HepG2 (cell line): ENCODE measurements around the gene FLRT2. TPM values are rescaled to one million over a fixed set of nuclear protein-coding genes. Genes with fewer than 3 reads are reported as not detected.

Experiments used
- ATAC-seq: fragments of 200-7000 bp; cut with Tn5 transposase; 3 replicates; pipeline ENCODE4 v1.9.1; 2020; ENCODE audit warnings: mild to moderate bottlenecking, moderate library complexity
- BruUV-seq: library from RNA; stranded (reverse); fragments of 400-500 nt; replicated peaks from 2 replicates; lab custom pipeline; 2021; lab: Mats Ljungman, UMichigan
- CTCF ChIA-PET: fragments of 300-600 bp; formaldehyde crosslinking; extraction: SDS; loops from one replicate; lab custom pipeline; 2021; ENCODE audit warnings: low total read pairs, inconsistent platforms, low intra/inter-chr PET ratio; lab: Yijun Ruan, JAX
- POLR2A ChIA-PET: fragments of 350-600 bp; sonication (Branson Sonifier 250); formaldehyde crosslinking; loops from one replicate; lab custom pipeline; 2020; ENCODE audit warnings: antibody characterized with exemption, inconsistent platforms; lab: Yijun Ruan, JAX
- DNase-seq: peaks from one replicate; pipeline ENCODE4 v3.0.0-alpha.2; 2015; ENCODE audit warnings: low spot score
- FAIRE-seq: peaks from 3 replicates; lab custom pipeline; 2011; peaks lifted over from hg19 to GRCh38; lab: Jason Lieb, UNC
- H2AFZ ChIP-seq: one replicate; pipeline ENCODE4 v1.6.1; 2011; ENCODE audit warnings: low read length, inconsistent platforms
- H3K27ac ChIP-seq: fragments of 300-600 bp; 3 replicates; pipeline ENCODE4 v1.8.0; 2011; ENCODE audit warnings: mixed run types, mild to moderate bottlenecking, mixed read lengths, low read length, inconsistent platforms; ENCODE audit not compliant: insufficient read depth; ENCODE audit errors: extremely low read length
- H3K27me3 ChIP-seq, 2 experiments: fragments of 200-600 bp in 1 of 2; 2 replicates in 1 of 2; 3 replicates in 1 of 2; pipeline versions ENCODE4 v1.6.0 to v1.8.0; 2011; ENCODE audit warnings: low read length in 2 of 2, mild to moderate bottlenecking in 2 of 2, moderate library complexity in 2 of 2, inconsistent platforms in 1 of 2; ENCODE audit not compliant: insufficient read depth in 2 of 2, control insufficient read depth in 1 of 2
- H3K36me3 ChIP-seq, 2 experiments: fragments of 200-600 bp in 1 of 2; replicated peaks in 1 of 2; 2 replicates in 1 of 2; 3 replicates in 1 of 2; pipeline versions ENCODE4 v1.5.1 to v1.8.0; 2011; ENCODE audit warnings: low read length in 2 of 2, inconsistent platforms in 1 of 2; ENCODE audit not compliant: insufficient read depth in 2 of 2, control insufficient read depth in 1 of 2
- H3K4me1 ChIP-seq: 2 replicates; pipeline ENCODE4 v1.5.1; 2012; ENCODE audit warnings: low read length, inconsistent platforms; ENCODE audit not compliant: insufficient read depth
- H3K4me2 ChIP-seq: 2 replicates; pipeline ENCODE4 v1.6.0; 2011; ENCODE audit warnings: low read depth, low read length, inconsistent platforms
- H3K4me3 ChIP-seq, 3 experiments: fragments of 200-600 bp in 1 of 3; sonication (generic), shearing (Covaris generic) in 1 of 3; replicated peaks in 1 of 3; 2 replicates each; pipeline ENCODE4 v1.5.1; 2011 to 2016; ENCODE audit warnings: low read length in 3 of 3, inconsistent platforms in 2 of 3, low read depth in 2 of 3, mild to moderate bottlenecking in 2 of 3, control low read depth in 1 of 3, mixed read lengths in 1 of 3; ENCODE audit not compliant: insufficient read depth in 1 of 3
- H3K79me2 ChIP-seq: one replicate; pipeline ENCODE4 v1.6.1; 2011; ENCODE audit warnings: low read length, inconsistent platforms; ENCODE audit not compliant: insufficient read depth
- H3K9ac ChIP-seq: 2 replicates; pipeline ENCODE4 v1.6.0; 2011; ENCODE audit warnings: mild to moderate bottlenecking, low read depth, low read length, inconsistent platforms; ENCODE audit not compliant: insufficient read depth
- H3K9me3 ChIP-seq: 2 replicates; pipeline ENCODE4 v1.5.1; 2012; ENCODE audit warnings: mild to moderate bottlenecking, low read length
- H4K20me1 ChIP-seq: 2 replicates; pipeline ENCODE4 v1.6.0; 2011; ENCODE audit warnings: inconsistent platforms, mild to moderate bottlenecking, low read length, moderate library complexity; ENCODE audit not compliant: insufficient read depth
- CHD4 ChIP-seq: fragments of 200-600 bp; sonication (generic); IDR thresholded peaks from 2 replicates; pipeline ENCODE4 v1.7.0; 2017; ENCODE audit warnings: mild to moderate bottlenecking, low read length, borderline replicate concordance
- CTCF ChIP-seq: sonication (generic); formaldehyde crosslinking; IDR thresholded peaks from 2 replicates; pipeline ENCODE4 v1.5.0; 2020; ENCODE audit warnings: mild to moderate bottlenecking, missing genetic modification reagents, moderate library complexity
- DPF2 ChIP-seq: sonication (generic); formaldehyde crosslinking; IDR thresholded peaks from 2 replicates; pipeline ENCODE4 v1.4.0; 2020; ENCODE audit warnings: mild to moderate bottlenecking, low read depth, missing genetic modification reagents, borderline replicate concordance
- HNF4A ChIP-seq: sonication (generic); formaldehyde crosslinking; IDR thresholded peaks from 2 replicates; pipeline ENCODE4 v1.4.0; 2020; ENCODE audit warnings: missing genetic modification reagents
- IKZF1 ChIP-seq: fragments of 450-650 bp; IDR thresholded peaks from 2 replicates; pipeline ENCODE4 v1.7.1; 2016
- SAP130 ChIP-seq: IDR thresholded peaks from 2 replicates; pipeline ENCODE4 v1.6.1; 2016; ENCODE audit warnings: low read depth
- SIX1 ChIP-seq: sonication (generic); formaldehyde crosslinking; IDR thresholded peaks from 2 replicates; pipeline ENCODE4 v1.4.0; 2020; ENCODE audit warnings: missing genetic modification reagents, borderline replicate concordance
- ZBTB2 ChIP-seq: sonication (generic); formaldehyde crosslinking; IDR thresholded peaks from 2 replicates; pipeline ENCODE4 v1.8.0; 2022; ENCODE audit warnings: low read depth, missing genetic modification reagents
- ZMAT3 ChIP-seq: sonication (generic); formaldehyde crosslinking; conservative IDR thresholded peaks from 2 replicates; pipeline ENCODE4 v1.7.0; 2021; ENCODE audit warnings: missing genetic modification reagents
- ZMAT5 ChIP-seq: sonication (generic); formaldehyde crosslinking; IDR thresholded peaks from 2 replicates; pipeline ENCODE4 v1.5.0; 2020; ENCODE audit warnings: mild to moderate bottlenecking, low read depth, missing genetic modification reagents, borderline replicate concordance
- ZNF281 ChIP-seq: sonication (generic); formaldehyde crosslinking; IDR thresholded peaks from 2 replicates; pipeline ENCODE4 v1.4.0; 2020; ENCODE audit warnings: missing genetic modification reagents, borderline replicate concordance
- ZNF331 ChIP-seq: sonication (generic); formaldehyde crosslinking; IDR thresholded peaks from 2 replicates; pipeline ENCODE4 v1.4.0; 2020; ENCODE audit warnings: missing genetic modification reagents
- ZNF496 ChIP-seq: sonication (generic); formaldehyde crosslinking; IDR thresholded peaks from 2 replicates; pipeline ENCODE4 v1.8.1; 2023; ENCODE audit warnings: mild to moderate bottlenecking, moderate library complexity, missing genetic modification reagents; ENCODE audit not compliant: insufficient replicate concordance
- ZNF564 ChIP-seq: sonication (generic); formaldehyde crosslinking; IDR thresholded peaks from 2 replicates; pipeline ENCODE4 v1.8.1; 2023; ENCODE audit warnings: mild to moderate bottlenecking, missing genetic modification reagents
- ZNF570 ChIP-seq: sonication (generic); formaldehyde crosslinking; IDR thresholded peaks from 2 replicates; pipeline ENCODE4 v1.4.0; 2020; ENCODE audit warnings: mild to moderate bottlenecking, missing genetic modification reagents, borderline replicate concordance
- ZNF639 ChIP-seq: conservative IDR thresholded peaks from 2 replicates; pipeline ENCODE4 v1.6.1; 2018; ENCODE audit warnings: missing genetic modification reagents
- ZSCAN25 ChIP-seq: sonication (generic); formaldehyde crosslinking; IDR thresholded peaks from 2 replicates; pipeline ENCODE4 v1.8.0; 2022; ENCODE audit warnings: mild to moderate bottlenecking, missing genetic modification reagents
- WGBS: methylation state at CpG from one replicate; pipeline ENCODE4 v1.1.6; 2017; ENCODE audit warnings: low lambda C conversion rate; 5-methylcytosine and 5-hydroxymethylcytosine counted together
- in situ Hi-C: cut with HindIII; loops from 2 replicates; pipeline ENCODE4 v1.10.0; 2017; ENCODE audit warnings: low pct_unique_long_range_greater_than_20kb; ENCODE audit not compliant: extremely low pct_ligation_motif_present
- intact Hi-C: fragments of 100-400 bp; cut with micrococcal nuclease; formaldehyde crosslinking; loops from one replicate; pipeline ENCODE4 v1.10.0; 2022; ENCODE audit not compliant: unreplicated experiment
- polyA plus RNA-seq, 8 experiments: library from polyadenylated mRNA; depleted of rRNA in 3 of 8; stranded (reverse) in 7 of 8; unstranded in 1 of 8; fragments of >200 nt; fragmentation: Illumina TruSeq in 4 of 8; extraction: Trizol in 4 of 8; gene quantifications; 2 replicates each; pipeline versions ENCODE4 v1.2.1 to v1.2.3, GENCODE V29; 2011 to 2016; ENCODE audit warnings: low read depth in 4 of 8, missing spikeins in 1 of 8, mixed read lengths in 1 of 8; ENCODE audit not compliant: insufficient read depth in 1 of 8
- total RNA-seq, 5 experiments: library from RNA; depleted of rRNA; stranded (reverse); fragments of >200 nt; fragmentation: Illumina TruSeq; extraction: Trizol; gene quantifications; 2 replicates each; pipeline ENCODE4 v1.2.3, GENCODE V29; 2016; ENCODE audit warnings: low read depth in 1 of 5

The FLRT2 gene
- total and polyA plus RNA-seq, 2 of the 13 experiments (the other 11 are each of a cell fraction or from before 2014, with no cell fraction given): not detected

- TF ChIP-seq SIX1: no peak
- TF ChIP-seq ZBTB2: no peak
- no peak for TF ChIP-seq ZNF331 (CRISPR knock-in tag)
- TF ChIP-seq CHD4: no peak
- no peak for TF ChIP-seq ZNF570 (CRISPR knock-in tag)
- TF ChIP-seq ZNF639 (CRISPR knock-in tag): no peak
- TF ChIP-seq SAP130 (CRISPR knock-in tag): no peak
- TF ChIP-seq CTCF (CRISPR knock-in tag): no peak
- no peak for TF ChIP-seq HNF4A (CRISPR knock-in tag)
- no peak for TF ChIP-seq IKZF1
Observed at GRCh38 chr14:85686908-85687307, 157.0 kb downstream of the FLRT2 start (continued).

GRCh38 chr14:85687456-85687855, 157.5 kb downstream of the FLRT2 start:
- no peaks in the 10 kb centered on the region for H4K20me1 ChIP-seq
- intact Hi-C loops: no loop called here
- 0% methylated on average over 1 of the region's 1 CpG for WGBS
- H3K4me1 ChIP-seq: no peaks in the 10 kb centered on the region
- H3K36me3 ChIP-seq: no peaks in the 10 kb centered on the region
- H3K4me3 ChIP-seq: no peak overlapping the region
- in situ Hi-C loops: no loop called here
- no TSS peak for BruUV-seq
- no peaks in the 10 kb centered on the region for H3K79me2 ChIP-seq
- FAIRE-seq (no peak), DNase-seq (no peak), ATAC-seq (no peak)
- no peak overlapping the region for H3K4me2 ChIP-seq
- no peaks in the 10 kb centered on the region for H3K27me3 ChIP-seq
- H3K27ac ChIP-seq: no peak overlapping the region
- ChIA-PET CTCF (no interaction called here), POLR2A (no interaction called here)
- H3K9ac ChIP-seq: no peak overlapping the region
- peaks cover 67% of the 10 kb centered on the region for H3K9me3 ChIP-seq
- H2AFZ ChIP-seq: no peak overlapping the region
- TF ChIP-seq ZSCAN25 (CRISPR knock-in tag): no peak
- TF ChIP-seq ZNF564 (CRISPR knock-in tag): no peak
- TF ChIP-seq ZMAT5 (CRISPR knock-in tag): no peak
- no peak for TF ChIP-seq ZNF496 (CRISPR knock-in tag)
- no peak for TF ChIP-seq ZNF281
- no peak for TF ChIP-seq ZMAT3 (CRISPR knock-in tag)
- TF ChIP-seq DPF2 (CRISPR knock-in tag): no peak
